HG03558 (cell line): Measurements from ENCODE around the gene AGBL1.

Source experiments
- ATAC-seq: cut with Tn5 transposase; IDR thresholded peaks from one replicate; pipeline ENCODE4 v1.9.1; 2021; ENCODE audit warnings: moderate number of reproducible peaks; ENCODE audit not compliant: unreplicated experiment; ENCODE audit errors: extremely low read depth

The AGBL1 gene

GRCh38 chr15:86231864-86232721 lies 152.4 kb downstream of the AGBL1 start:
- no peak for ATAC-seq

- no peak for ATAC-seq
These were observed 156.0 kb downstream of the AGBL1 start for GRCh38 chr15:86235667-86236066.

- no peak for ATAC-seq
These were observed 156.9 kb downstream of the AGBL1 start for GRCh38 chr15:86236356-86237110.

GRCh38 chr15:86237111-86237500 lies 157.4 kb downstream of the AGBL1 start:
- ATAC-seq, result no peak

- no peak for ATAC-seq
These were observed 167.7 kb downstream of the AGBL1 start for GRCh38 chr15:86247249-86247955.

GRCh38 chr15:86255247-86255646 lies 175.6 kb downstream of the AGBL1 start:
- no peak for ATAC-seq

- no peak for ATAC-seq
These were observed 177.0 kb downstream of the AGBL1 start for GRCh38 chr15:86256628-86257027.

GRCh38 chr15:86259589-86259988 lies 179.9 kb downstream of the AGBL1 start:
- ATAC-seq, result no peak

- no peak for ATAC-seq
These were observed 183.6 kb downstream of the AGBL1 start for GRCh38 chr15:86263230-86263629.

- no peak for ATAC-seq
These were observed 187.3 kb downstream of the AGBL1 start for GRCh38 chr15:86266896-86267484.

- ATAC-seq, result no peak
These were observed 188.2 kb downstream of the AGBL1 start for GRCh38 chr15:86267892-86268291.

GRCh38 chr15:86268558-86268957 lies 188.9 kb downstream of the AGBL1 start:
- ATAC-seq, result no peak

- ATAC-seq, result no peak
These were observed 193.6 kb downstream of the AGBL1 start for GRCh38 chr15:86273309-86273708.

- ATAC-seq, result no peak
These were observed 195.7 kb downstream of the AGBL1 start for GRCh38 chr15:86275361-86275760.

GRCh38 chr15:86278586-86278985 lies 198.9 kb downstream of the AGBL1 start:
- no peak for ATAC-seq

GRCh38 chr15:86284635-86285034 lies 205.0 kb downstream of the AGBL1 start:
- ATAC-seq, result no peak

- ATAC-seq, result no peak
These were observed 215.8 kb downstream of the AGBL1 start for GRCh38 chr15:86295511-86295910.

- ATAC-seq, result no peak
These were observed 217.1 kb downstream of the AGBL1 start for GRCh38 chr15:86296769-86297168.

GRCh38 chr15:86300390-86301125 lies 220.9 kb downstream of the AGBL1 start:
- ATAC-seq, result no peak
